GM12891 (cell line): ENCODE results near the gene UGT1A5.
"Not testable (repeated sequence)": the region's sequence is repeated elsewhere in the genome, so short reads cannot be mapped to it uniquely, and the experiment has no call there.

Experiments used
- DNase-seq: peaks from one replicate; pipeline ENCODE4 v3.0.0; 2011; ENCODE audit warnings: low spot score; ENCODE audit not compliant: insufficient read length
- FAIRE-seq: peaks from 2 replicates; lab custom pipeline; 2011; peaks lifted over from hg19 to GRCh38; lab: Jason Lieb, UNC
- PAX5 ChIP-seq: IDR thresholded peaks from 2 replicates; pipeline ENCODE4 v1.6.1; 2011; ENCODE audit warnings: low read length, moderate library complexity, mild to moderate bottlenecking; ENCODE audit not compliant: insufficient read depth, severe bottlenecking
- POLR2A ChIP-seq: IDR thresholded peaks from 2 replicates; pipeline ENCODE4 v1.6.1; 2011; ENCODE audit warnings: low read depth, low read length, control low read depth
- POLR2AphosphoS5 ChIP-seq: IDR thresholded peaks from 2 replicates; pipeline ENCODE4 v1.6.1; 2011; ENCODE audit warnings: low read depth, low read length, control low read depth
- POU2F2 ChIP-seq: IDR thresholded peaks from 2 replicates; pipeline ENCODE4 v1.6.1; 2011; ENCODE audit warnings: low read depth, mild to moderate bottlenecking, control low read depth, low read length, moderate library complexity
- SPI1 ChIP-seq: IDR thresholded peaks from 2 replicates; pipeline ENCODE4 v1.6.1; 2011; ENCODE audit warnings: low read depth, low read length, control low read depth
- TAF1 ChIP-seq: IDR thresholded peaks from 2 replicates; pipeline ENCODE4 v1.6.1; 2011; ENCODE audit warnings: low read depth, low read length, control low read depth

UGT1A5 gene

DNA sequence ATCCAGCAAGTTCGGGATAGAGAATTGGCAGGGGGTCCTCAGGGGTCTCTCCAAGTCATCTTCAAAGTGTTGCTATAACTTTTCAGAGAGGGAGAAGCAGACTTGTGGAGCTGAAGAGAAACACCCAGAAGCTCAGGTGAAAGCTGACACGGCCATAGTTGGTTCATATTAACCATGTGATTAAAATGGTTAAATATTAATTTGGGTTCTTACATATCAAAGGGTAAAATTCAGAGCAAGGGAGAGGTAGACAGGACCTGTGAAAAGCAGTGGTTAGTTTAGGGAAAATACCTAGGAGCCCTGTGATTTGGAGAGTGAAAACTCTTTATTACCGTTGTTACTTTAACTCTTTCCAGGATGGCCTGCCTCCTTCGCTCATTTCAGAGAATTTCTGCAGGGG is 20.1 kb upstream of the UGT1A5 start, which contains the start of gene UGT1A6:
UGT1A6 (plus strand) TSS at position 243 of the 400 bp plus-strand sequence; CDS start at position 358, 115 bp downstream.
- TF ChIP-seq TAF1 (no peak), SPI1 (no peak), PAX5 (no peak), POLR2A (no peak), POU2F2 (no peak), POLR2AphosphoS5 (no peak)
- FAIRE-seq (no peak), DNase-seq (no peak)

DNA sequence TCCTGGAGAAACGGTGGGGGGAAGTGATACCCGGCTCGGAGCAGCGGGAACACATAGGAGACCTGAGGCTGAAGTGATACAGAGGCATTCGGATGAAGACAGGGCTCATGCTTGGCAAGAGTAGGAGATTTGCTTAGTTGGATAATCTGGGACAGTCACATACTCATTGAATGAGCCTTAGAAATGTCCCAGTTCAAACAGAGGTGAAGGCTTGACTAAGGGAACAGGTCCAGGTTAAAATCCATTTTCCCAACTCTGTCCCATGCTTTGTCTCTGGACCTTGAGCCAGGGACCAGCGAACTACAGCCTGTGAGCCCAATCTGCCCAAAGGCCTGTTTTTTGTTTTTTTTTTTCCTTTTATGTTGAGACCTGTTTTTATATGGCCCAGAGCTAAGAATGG is 18.7 kb upstream of the UGT1A5 start:
- no peak for DNase-seq
- FAIRE-seq, result no peak
- TF ChIP-seq PAX5 (no peak), TAF1 (no peak), POU2F2 (no peak), SPI1 (no peak), POLR2AphosphoS5 (no peak), POLR2A (no peak)

- TF ChIP-seq POLR2AphosphoS5 (no peak), POU2F2 (no peak)
- no peak for DNase-seq
- FAIRE-seq, result no peak
Observed at GRCh38 chr2:233698740-233699139, 14.0 kb upstream of the UGT1A5 start.

GRCh38 chr2:233699424-233700027 is 13.2 kb upstream of the UGT1A5 start:
- no peak for TF ChIP-seq POLR2AphosphoS5
- no peak for TF ChIP-seq PAX5
- TF ChIP-seq SPI1, result no peak
- TF ChIP-seq POLR2A, result no peak
- no peak for TF ChIP-seq POU2F2
- no peak for TF ChIP-seq TAF1
- DNase-seq (no peak), FAIRE-seq (no peak)

- FAIRE-seq (no peak), DNase-seq (no peak)
- no peak for TF ChIP-seq TAF1
- TF ChIP-seq PAX5, result no peak
- TF ChIP-seq POLR2A, result no peak
Observed at GRCh38 chr2:233700028-233700635, 12.6 kb upstream of the UGT1A5 start.

- not testable (repeated sequence) for DNase-seq, FAIRE-seq
Observed at GRCh38 chr2:233700842-233701241, 11.9 kb upstream of the UGT1A5 start.

DNA sequence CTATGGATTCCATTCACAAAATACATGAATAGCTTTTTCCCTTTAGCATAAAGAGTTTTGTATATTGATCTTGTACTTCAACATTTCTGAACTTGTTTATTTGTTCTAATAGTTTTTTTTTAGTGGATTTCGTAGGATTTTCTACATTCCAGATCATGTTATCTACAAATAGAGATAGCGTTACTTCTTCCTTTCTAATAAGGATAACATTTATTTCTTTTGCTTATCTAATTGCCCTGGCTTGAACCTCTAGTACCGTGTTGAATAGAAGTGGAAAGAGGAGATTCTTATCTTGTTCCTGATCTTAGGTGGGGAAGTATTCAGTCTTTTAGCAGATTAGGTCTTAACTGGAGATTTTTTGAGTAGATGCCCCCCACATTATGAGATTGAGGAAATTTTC is 10.5 kb upstream of the UGT1A5 start:
- no peak for DNase-seq
- no peak for TF ChIP-seq POLR2A
- no peak for TF ChIP-seq PAX5
- no peak for TF ChIP-seq TAF1
- no peak for TF ChIP-seq SPI1
- no peak for TF ChIP-seq POLR2AphosphoS5
- TF ChIP-seq POU2F2, result no peak
- no peak for FAIRE-seq

DNA sequence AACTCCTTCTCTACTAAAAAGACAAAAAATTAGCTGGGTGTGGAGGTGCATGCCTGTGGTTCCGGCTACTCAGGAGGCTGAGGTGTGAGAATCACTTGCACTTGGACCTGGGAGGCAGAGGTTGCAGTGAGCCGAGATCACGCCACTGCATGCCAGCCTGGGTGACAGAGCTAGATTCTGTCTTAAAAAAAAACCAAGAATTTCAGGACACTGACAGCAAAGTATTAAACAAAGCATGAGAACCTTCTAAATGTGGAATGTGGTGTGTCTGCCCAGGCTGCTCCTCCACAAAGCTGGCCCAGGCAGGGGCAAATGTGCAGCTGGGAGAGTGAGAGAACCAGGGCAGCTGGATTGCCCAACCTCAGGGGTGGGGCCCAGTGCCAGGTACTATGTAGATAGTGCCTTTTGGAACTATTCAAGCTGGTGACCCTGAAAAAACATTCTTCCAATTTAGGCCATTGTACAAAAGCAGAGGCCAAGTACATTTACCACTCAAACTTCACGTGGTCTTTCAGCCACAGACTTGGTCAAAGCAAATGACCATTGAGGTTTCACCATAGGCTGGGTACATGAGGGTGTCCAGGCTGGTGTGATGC is 6.7 kb upstream of the UGT1A5 start:
- DNase-seq (no peak), FAIRE-seq (no peak)
- TF ChIP-seq TAF1 (no peak), SPI1 (no peak), PAX5 (no peak), POLR2AphosphoS5 (no peak), POLR2A (no peak), POU2F2 (no peak)

DNA sequence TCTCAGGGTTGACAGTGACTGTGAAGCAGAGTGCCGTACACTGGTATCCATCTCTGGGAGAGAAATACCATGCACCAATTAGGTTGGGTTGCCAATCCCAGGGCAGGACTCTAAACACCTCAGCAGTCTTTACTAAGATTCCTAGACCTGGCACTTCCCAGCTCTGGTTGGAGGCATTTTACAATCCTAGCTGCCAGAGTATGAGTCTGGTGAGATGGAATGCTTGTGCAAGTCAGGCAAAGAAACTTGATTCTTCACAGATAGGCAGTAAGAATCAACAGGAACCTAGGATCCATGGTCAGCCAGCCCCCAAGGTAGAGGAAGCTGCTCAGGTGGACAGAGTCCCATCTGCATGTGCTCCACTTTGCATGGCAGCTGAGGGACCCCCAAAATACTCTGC is 6.0 kb upstream of the UGT1A5 start:
- FAIRE-seq (no peak), DNase-seq (no peak)
- TF ChIP-seq TAF1 (no peak), POLR2AphosphoS5 (no peak), PAX5 (no peak), POU2F2 (no peak), SPI1 (no peak), POLR2A (no peak)

- no peak for FAIRE-seq
Observed at GRCh38 chr2:233707940-233708644, 4.6 kb upstream of the UGT1A5 start.

GRCh38 chr2:233708942-233709341 is 3.8 kb upstream of the UGT1A5 start:
- no peak for DNase-seq
- no peak for TF ChIP-seq TAF1
- TF ChIP-seq POLR2AphosphoS5, result no peak
- no peak for TF ChIP-seq SPI1
- TF ChIP-seq POU2F2, result no peak
- TF ChIP-seq POLR2A, result no peak
- TF ChIP-seq PAX5, result no peak
- no peak for FAIRE-seq

More at GRCh38 chr2:233707940-233708644, 4.6 kb upstream of the UGT1A5 start:
- TF ChIP-seq POLR2AphosphoS5, result no peak
- no peak for TF ChIP-seq SPI1
- no peak for DNase-seq
